AG08396 (cell line): Measurements from ENCODE around the gene KIAA0232.

Experiments used
- DNase-seq: peaks from one replicate; pipeline ENCODE4 v3.0.0; 2012; ENCODE audit warnings: low spot score, mixed read lengths

Gene KIAA0232

DNA sequence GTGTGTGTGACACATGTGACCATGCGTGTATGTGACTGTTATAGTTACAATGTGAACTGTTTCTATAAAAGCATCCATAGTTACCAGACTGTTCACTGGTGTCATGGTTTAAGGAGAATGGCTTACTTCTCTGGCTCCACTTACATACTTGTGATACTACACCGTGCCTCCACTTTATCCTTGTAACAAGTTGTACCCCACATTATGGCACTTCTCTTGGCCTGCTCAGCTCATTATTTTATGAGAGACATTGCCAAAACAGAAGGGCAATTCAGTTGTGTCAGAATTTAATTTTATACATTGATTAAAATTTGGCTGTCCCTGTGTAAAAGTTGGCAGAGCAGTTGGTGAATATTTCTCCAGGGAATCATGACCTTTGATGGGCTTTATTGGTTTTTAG, 64.7 kb downstream of the KIAA0232 start:
- no peak for DNase-seq

DNA sequence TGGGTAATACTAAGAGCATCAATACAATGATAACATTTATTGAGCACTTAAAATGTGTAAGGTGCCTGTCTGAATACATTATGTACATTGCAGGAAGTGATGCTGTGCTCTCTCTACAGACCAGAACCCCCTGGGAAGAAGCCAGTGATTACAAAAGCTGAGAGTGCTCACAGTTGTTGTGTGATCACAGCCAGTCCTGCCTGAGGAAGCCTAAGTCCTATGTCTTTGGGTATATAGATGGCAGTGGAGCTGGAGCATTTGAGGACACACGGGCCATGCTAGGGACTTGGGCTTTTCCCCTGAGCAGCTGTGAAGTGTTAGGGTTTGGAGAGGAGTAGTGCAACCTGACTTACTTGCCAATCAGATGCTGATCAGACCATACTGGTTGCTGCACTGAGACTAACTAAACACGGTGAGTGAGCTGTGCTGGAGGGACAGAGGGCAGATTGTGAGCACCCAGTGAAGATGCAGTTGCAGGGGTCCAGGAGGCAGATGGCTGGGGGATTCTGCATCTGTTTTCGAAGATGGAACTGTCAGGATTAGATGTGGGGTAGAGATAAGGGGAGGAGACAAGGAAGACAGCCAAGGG, 66.3 kb downstream of the KIAA0232 start:
- DNase-seq: no peak

DNA sequence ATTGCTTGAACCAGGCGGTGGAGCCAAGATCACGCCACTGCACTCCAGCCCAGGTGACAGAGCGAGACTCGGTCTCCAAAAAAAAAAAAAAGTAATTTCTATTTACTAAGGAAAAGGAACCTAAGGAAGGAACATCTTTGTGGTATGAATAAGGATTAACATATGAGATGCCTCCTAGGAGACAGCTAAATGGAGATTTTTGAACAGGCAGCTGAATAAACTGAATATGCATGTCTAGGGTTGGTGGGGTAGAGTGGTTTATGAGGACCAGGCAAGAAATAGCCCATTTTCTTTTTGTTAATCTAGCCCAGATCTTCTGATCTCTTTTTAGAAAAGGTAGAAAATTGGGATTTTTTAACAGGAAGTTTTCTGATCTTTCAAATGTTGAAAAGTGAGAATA, 67.2 kb downstream of the KIAA0232 start:
- no peak for DNase-seq

DNA sequence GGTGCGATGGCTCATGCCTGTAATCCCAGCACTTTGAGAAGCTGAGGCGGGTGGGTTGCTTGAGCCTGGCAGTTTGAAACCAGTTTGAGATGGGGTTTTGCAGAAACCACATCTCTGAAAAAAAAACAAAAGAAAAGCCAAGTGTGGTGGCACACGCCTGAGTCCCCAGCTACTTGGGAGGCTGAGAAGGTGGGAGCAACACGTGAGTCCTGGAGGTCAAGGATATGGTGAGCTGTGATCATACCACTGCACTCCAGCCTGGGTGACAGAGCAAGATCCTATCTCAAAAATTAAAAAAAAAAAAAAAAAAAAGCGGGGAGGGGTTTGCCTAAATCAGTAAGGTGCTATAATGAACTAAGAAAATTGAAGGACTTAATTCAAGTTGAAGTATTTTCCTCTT, 68.9 kb downstream of the KIAA0232 start:
- no peak for DNase-seq

DNA sequence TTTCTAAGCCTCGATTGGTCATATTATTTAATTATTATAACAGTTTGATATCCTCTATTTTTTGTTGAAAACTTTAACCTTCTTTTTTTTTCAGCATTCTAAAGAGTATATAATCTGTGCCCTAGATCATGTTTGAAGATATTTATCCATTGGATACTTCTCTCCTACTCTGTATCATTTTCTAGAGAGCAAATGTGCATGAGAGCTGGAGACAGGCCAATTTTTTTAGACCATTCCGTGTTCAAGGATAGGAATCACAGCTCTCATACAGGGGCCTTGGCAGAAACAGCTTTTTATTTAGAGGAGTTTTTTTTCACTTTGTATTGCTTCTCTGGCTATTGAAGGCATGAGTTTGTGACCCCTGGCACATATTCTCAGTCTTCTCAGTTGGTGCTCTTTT, 69.4 kb downstream of the KIAA0232 start:
- no peak for DNase-seq

DNA sequence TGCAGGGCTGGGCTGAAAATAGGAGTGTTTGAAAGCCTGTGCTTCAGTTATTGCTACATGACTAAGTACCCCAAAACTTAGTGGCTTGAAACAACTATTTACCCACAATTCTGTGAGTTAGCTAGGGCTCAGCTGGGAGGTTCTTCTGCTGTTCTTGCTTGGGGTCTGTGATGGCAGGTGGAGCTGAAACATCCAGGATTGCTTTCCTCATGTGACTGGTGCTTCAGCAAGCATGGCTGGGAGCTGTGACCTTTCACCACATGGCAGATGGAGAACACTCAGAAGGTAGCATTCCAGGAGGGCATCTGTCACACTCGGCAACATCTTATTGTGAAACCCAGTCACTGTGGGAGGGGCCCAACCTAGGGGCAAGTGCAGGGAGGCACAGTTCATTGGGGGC, 70.1 kb downstream of the KIAA0232 start:
- DNase-seq: no peak

DNA sequence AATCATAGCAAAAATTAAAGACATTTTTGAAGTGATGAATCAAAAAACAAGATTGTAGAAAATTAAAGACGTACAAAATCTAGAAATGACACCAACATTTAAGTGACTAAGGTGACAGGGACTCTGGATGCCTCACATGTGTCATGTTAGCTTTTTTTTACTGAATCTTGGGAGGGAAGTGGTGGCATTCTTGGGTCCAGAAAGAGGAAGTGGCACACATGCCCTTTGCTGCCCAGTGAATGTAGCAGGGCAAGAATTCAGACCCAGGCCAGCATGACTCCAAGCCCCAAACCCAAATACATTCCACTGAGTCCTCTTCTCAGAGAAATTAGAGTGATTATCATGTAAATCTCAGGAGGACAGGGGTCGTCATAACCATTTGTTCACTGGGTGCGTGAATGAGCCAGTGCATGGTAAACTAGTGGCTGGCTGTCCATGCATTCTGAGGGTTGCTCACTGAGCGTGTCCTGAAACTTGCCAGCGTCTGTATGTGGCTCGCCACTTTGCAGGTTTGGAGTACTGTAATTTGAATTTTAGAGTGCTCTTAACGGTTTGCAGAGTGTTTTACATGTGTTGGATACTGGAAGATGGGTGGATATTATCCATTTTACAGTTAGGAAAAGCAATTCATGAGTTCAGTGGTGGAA, 71.7 kb downstream of the KIAA0232 start:
- DNase-seq: no peak

DNA sequence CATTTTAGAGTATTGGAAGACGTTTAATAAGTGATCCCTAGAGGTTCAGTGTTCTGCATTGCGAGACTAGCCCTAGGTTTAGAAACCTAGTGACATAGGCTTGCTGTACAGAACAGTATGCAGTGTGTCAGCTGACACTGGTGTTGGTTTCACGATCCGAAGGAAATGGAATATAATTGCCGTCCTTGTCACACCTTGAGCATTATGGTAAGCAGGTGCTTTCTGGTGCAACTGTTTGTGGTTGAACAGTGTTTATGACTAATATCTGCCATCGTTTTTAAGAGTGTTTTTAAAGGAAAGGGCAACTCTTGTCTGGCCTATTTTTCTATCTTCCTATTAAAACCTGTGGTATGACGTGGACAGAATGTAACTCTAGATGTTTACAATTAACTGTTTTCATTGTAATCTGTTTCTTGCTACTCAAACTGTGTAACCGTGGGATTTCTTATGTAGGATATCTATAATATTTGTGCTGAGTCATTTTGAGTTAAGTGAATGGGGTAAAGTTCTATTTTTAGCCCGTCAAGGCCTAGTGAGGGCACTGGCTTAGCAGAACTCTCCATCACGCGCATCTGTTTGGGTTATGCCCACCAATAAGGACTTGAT, 73.3 kb downstream of the KIAA0232 start:
- DNase-seq: peak; percentile 46

DNA sequence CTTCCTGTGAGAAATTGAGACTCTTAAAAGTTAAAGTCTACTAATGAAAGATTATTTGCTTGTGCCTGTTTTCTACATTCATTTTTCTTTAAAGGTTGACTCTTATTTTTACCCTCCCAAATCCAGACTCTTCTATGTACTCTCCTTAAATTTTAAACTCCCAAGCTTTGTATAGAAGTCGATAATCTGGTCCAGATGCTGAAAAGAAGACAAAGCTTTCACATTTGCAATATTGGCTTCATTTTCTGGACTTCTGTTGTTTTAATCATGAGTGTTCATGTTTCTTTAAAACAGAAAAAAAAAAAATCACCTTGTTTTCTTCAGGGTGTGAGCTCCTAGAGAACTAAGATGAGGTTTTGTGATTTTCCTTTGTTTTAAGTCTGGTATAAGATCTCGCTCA, 73.9 kb downstream of the KIAA0232 start:
- DNase-seq: no peak

DNA sequence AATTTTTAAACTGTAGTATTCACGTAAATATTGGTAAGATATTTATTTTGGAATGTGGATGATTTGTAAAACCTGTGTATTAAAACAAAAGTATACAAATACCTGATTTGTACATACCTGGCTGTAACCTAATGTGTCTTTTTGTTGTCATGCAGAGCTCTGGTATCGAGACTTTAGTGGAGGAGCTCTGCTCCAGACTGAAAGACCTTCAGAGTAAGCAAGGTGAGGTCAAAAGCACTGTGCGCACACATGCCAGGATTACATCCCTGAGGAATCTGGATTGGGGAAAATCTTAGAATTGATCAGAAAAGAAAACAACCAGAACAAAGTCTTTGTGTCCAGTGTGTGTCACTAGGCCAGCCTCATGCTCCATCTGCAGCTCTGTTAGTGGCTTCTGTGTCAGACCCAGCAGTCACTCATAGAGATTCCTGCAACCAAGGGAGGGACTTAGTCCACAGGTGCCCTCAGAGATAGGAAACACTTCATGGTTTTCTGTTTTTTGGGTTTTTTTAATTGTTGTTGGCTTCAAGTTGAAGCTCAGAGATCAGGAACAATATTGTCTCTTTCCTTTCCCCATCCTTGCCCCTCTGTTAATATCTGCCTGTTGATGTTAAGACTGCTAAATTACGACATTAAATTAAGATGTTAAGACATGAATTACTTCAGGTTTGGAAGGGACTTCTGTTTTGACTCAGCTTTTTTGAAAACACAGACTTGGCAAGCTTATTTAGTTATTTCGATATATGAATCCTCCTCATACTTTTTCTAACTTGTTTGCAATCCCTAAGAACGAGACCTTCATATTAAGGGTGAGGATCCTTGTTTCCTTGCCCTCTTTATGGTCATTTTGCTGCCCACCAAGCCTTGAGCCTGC, 74.7 kb downstream of the KIAA0232 start:
- no peak for DNase-seq

DNA sequence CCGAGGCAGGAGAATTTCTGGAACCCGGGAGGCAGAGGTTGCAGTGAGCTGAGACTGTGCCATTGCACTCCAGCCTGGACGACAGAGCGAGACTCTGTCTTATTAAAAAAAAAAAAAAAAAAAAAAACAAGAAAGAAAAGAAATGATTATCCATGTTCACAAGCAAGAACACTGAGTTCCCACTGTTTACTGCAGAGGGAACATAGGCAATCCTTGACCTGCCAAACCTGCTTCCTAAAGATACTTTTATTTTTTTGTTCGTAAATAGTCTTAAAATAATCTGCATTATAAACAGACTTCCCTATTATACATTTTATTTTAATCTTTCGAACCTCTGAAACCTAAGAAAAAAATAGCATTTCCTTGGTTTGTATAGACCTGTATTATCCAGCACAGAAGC, 76.5 kb downstream of the KIAA0232 start:
- no peak for DNase-seq

DNA sequence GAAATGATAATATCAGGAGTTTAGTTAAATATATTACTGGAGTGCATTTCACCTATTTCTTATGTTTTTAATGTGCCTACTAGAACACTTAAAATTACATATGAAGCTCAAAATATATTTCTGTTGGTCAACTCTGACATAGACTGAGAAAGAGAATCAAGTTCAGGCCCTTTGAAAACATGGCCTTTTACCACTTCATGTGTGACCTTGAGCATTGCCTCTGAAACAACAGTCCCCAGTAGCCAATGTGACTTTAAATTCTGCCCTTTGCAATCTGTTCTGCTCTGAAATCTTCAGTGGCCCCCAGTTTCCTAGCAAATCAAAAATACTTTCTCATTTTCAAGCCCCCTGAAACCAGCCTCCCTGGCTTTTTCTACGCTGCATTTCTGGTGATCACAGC, 77.0 kb downstream of the KIAA0232 start:
- no peak for DNase-seq

DNA sequence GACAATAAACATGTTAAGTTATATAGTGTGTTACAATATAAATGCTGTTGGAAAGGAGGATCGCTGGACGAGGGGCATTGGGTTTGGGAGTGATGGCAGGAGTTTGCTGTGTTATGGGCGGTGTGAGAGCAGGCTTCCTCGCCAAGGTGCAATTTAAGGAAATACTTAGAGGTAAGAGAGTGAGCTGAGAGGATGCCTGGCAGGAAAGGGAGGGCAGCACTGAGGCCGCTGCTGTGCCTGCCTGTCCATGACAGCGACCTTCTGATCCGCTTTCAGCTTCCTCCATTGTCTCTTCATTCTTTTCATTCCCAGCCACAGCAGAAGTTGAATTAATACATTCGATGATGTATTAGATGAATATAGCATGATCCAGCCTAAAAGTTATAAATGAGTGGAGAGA, 85.9 kb downstream of the KIAA0232 start:
- no peak for DNase-seq

DNA sequence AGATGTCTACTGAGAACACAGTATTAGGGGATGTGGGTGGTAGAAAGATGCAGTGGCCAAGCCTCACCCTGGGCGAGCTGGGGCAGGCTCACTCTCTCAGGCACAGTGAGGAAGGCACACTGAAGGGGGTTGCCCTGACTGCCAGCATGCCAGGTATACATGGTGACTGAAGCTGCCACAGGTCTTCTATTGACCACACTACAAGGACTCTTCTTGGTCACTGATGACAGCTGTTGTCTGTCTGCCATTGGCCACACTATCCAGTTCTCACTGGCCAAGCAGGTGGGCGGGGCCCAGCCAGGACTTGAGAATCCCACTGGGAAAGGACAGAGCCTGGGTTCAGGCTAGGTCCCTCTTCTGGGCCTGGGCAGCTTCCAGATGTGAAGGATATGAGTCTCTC, 87.4 kb downstream of the KIAA0232 start:
- no peak for DNase-seq

DNA sequence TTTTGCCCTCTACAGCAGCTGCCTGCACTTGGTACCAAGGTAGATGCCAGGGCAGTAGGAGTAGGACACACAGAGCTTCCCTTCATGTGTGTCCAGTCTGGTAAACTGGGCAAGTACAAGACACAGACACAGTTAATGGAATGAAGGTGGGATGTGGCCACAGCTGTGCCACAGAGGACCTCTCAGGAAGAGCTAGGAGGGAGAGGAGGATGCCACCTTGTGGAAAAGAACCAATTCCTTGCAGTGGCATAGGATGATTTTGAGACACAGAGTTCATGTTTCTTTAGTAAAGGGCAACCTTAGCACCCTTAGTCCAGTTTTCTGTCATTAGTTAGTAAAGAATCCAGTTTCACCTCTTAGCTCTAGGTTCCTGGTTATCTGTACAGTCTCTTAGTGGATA, 90.8 kb downstream of the KIAA0232 start:
- no peak for DNase-seq

DNA sequence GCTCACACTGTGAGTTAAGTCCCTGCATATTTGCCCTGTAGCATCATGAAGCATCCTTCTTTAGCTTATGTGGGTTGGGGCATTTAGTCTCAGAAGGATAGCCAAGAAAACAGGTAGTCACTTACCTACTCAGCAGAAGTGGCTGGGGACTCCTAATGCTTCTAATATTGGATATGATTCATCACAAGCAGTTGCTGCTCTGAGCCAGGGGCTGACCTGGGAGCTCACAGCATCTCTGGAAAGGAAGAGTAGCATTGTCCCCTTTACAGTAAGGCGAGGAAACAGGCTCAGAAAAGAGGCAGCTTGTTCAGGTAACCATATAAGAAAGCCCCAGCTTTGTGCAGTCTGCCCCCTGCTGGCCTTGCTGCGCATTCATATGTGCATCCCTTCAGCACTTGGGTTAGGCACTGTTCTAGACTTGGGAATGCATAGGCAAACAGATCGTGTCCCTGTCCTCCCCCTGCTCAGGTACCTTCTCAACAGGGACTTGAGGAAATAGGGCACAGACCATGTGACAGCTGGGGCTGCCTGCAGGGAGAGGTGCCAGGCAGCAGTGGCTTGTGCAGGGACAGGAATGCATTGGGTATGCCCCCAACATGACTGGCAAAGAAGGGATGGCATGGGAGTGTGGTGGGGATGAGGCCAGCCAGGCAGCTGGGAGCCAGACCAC, 91.4 kb downstream of the KIAA0232 start:
- peak; percentile 58 for DNase-seq

DNA sequence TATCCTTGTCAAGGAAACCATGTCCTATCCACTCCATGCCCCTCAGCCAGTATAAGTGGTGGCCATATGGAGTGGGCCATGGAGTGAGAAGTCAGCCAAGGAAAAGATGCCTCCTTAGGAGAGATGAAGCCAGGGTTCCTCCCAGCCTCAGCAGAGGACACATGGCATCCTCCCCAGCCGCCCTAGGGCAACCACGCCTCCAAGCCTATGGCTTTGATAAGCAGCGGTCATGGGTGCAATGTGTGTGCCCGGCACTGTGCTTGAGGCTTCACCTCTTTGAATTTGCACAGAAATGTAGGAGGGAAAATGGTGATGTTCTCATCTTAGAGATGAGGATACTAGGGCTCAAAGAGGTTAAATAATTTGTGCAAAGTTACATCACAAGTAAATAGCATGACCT, 92.5 kb downstream of the KIAA0232 start:
- DNase-seq: no peak

DNA sequence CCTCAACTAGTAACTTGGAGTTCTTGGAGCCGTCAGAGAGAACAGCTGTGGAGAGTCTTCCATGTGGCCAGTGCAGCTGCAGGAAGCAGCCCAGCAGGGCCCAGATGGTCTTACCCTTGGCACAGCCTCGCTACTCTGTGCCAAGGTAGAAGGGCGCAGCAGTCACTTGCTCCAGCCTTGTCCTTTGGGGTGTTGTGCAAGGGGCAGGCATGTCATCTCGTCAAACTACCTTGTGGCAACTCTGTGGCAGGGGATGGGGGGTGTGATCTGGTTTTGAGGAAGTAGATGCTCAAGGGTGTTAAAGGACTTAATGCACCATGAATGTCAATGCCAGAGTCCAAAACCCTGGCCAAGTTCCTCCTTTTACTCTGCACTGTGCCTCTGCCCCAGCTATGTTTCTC, 92.9 kb downstream of the KIAA0232 start:
- no peak for DNase-seq

DNA sequence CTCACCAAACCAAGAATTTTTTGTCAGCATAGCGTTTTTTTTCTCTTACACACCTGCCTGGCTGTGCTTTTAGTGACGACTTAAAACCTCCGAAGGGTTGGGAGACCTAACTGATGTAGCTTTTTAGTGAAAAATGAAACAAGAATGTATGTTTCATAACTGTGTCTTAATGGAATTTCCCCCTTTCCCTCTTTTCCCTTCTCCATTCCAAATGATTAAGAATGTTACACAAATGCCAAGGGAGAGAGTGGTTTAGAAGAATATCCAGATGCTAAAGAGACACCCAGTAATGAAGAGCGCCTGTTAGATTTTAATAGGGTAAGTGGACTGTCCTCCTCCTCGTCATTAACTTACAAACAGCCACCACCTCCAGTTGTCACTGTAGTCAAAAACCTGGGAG, 93.9 kb downstream of the KIAA0232 start:
- no peak for DNase-seq

DNA sequence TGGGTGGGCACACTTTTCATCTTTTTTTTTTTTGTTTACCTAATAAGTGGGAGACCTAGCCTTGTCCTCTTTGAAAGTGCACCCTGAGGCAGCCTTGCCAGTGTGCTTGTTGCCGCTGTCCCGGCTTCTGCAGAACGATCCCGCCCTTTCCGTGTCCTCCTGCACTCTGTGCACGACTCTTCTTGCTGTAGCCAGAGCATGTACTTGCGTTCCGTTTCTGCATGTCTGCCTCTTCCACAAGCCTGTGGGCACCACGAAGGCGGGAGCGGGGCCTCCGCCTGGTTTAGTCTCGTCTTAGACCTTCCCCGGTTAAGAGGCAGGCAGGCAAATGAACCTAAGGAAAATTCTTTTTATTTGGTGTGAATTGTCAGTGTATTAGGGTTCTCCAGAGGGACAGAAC, 94.5 kb downstream of the KIAA0232 start:
- no peak for DNase-seq

DNA sequence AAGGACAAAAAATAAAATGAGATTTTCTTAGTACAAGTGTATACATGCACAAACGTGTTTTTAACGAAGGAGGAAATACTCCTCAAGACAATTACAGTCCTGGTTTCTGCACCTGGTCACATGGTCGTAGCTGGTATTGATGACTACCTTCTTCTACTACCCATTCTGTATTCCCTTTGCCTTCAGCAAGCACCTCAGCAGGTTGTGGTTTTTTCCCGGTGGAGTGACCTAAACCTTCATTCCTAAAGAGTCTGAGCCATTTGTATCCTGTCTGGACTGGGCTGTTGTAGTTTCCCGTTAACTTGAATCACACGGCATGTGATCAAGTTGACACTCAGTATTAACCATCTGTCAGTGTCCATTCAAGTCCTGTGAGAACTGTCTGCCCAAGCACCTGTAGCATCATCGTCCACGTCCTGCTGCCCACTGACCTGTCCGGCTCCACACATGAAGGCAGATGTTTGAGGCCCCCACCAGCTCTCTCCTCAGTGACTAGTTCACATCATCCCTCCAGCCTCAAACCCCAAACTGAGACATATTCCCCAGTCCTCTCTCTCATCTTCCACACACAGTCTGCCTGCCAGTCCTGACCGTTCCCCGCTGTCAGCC, 96.0 kb downstream of the KIAA0232 start:
- DNase-seq: no peak

DNA sequence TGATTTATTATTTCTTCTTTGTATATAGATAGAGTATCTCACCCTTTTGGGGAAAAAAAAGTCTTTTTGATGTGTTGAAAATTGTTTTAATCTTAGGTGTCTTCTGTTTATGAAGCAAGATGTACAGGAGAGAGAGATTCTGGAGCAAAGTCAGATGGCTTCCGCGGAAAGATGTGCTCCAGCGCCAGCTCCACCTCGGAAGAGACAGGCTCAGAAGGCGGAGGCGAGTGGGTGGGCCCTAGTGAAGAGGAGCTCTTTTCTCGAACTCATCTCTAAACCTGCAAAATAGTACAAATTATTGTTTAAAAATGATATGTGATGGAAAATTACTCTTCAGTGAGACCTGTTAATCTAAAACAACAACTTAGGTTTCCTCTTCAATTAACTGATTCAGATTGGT, 98.2 kb downstream of the KIAA0232 start:
- no peak for DNase-seq
